Smooth muscle cell (in vitro differentiated cells): ENCODE measurements around the gene RAD52. TPM values are rescaled to one million over a fixed set of nuclear protein-coding genes. Genes with fewer than 3 reads are reported as not detected.

ENCODE experiments used
- DNase-seq: peaks from one replicate; lab custom pipeline; 2025; ENCODE audit not compliant: unreplicated experiment; lab: John Stamatoyannopoulos, UW
- H2AFZ ChIP-seq: fragments of 200-600 bp; sonication (generic); 2 replicates; pipeline ENCODE4 v1.6.0; 2016; ENCODE audit warnings: antibody characterized with exemption, low read depth, mild to moderate bottlenecking
- H3F3A ChIP-seq: fragments of 200-600 bp; sonication (generic); 2 replicates; pipeline ENCODE4 v1.6.0; 2017; ENCODE audit warnings: antibody characterized with exemption, low read depth
- H3K27ac ChIP-seq: fragments of 200-600 bp; sonication (generic); 2 replicates; pipeline ENCODE4 v1.5.1; 2016; ENCODE audit warnings: low read depth, mild to moderate bottlenecking
- H3K27me3 ChIP-seq: fragments of 200-600 bp; sonication (generic); 2 replicates; pipeline ENCODE4 v1.6.1; 2016; ENCODE audit warnings: low read depth, mild to moderate bottlenecking
- H3K36me3 ChIP-seq: fragments of 200-600 bp; sonication (generic); 2 replicates; pipeline ENCODE4 v1.5.1; 2016; ENCODE audit warnings: low read depth
- H3K4me1 ChIP-seq: fragments of 200-600 bp; sonication (generic); 2 replicates; pipeline ENCODE4 v1.5.1; 2016; ENCODE audit warnings: low read depth
- H3K4me2 ChIP-seq: fragments of 200-600 bp; sonication (generic); 2 replicates; pipeline ENCODE4 v1.6.0; 2016; ENCODE audit warnings: mild to moderate bottlenecking
- H3K4me3 ChIP-seq: fragments of 200-600 bp; sonication (generic); 2 replicates; pipeline ENCODE4 v1.5.1; 2016; ENCODE audit warnings: mild to moderate bottlenecking
- H3K79me2 ChIP-seq: fragments of 200-600 bp; sonication (generic); 2 replicates; pipeline ENCODE4 v1.6.0; 2016; ENCODE audit warnings: low read depth, mild to moderate bottlenecking
- H3K9ac ChIP-seq: fragments of 200-600 bp; sonication (generic); 2 replicates; pipeline ENCODE4 v1.6.0; 2016; ENCODE audit warnings: low read depth
- H3K9me3 ChIP-seq: fragments of 200-600 bp; sonication (generic); replicated peaks from 2 replicates; pipeline ENCODE4 v1.5.1; 2016; ENCODE audit warnings: low read depth
- H4K20me1 ChIP-seq: fragments of 200-600 bp; sonication (generic); 2 replicates; pipeline ENCODE4 v1.6.0; 2016; ENCODE audit warnings: low read depth
- WGBS: methylation state at CpG from one replicate; pipeline ENCODE4 v1.1.7; 2016; ENCODE audit warnings: low lambda C conversion rate; 5-methylcytosine and 5-hydroxymethylcytosine counted together
- polyA plus RNA-seq: library from polyadenylated mRNA; unstranded; fragments of >200 nt; fragmentation: Nextera tagmentation; extraction: Ambion mirVana; gene quantifications from 2 replicates; pipeline ENCODE4 v1.2.1, GENCODE V29; 2016
- total RNA-seq: library from RNA; depleted of rRNA; stranded (reverse); fragments of >200 nt; gene quantifications from 2 replicates; pipeline ENCODE4 v1.2.3, GENCODE V29; 2014
- TF ChIP-seq, protein P1 (sequence below): fragments of 200-600 bp; sonication (generic); IDR thresholded peaks from 2 replicates; pipeline ENCODE4 v1.5.1; 2017; ENCODE audit warnings: borderline replicate concordance, mild to moderate bottlenecking, antibody characterized with exemption; ENCODE audit not compliant: insufficient read depth, poor library complexity, severe bottlenecking

The RAD52 gene
- total RNA-seq = 5.8 and 15.1 TPM in 2 replicates
- 2.8 and 4.4 TPM in 2 replicates for polyA plus RNA-seq

DNA sequence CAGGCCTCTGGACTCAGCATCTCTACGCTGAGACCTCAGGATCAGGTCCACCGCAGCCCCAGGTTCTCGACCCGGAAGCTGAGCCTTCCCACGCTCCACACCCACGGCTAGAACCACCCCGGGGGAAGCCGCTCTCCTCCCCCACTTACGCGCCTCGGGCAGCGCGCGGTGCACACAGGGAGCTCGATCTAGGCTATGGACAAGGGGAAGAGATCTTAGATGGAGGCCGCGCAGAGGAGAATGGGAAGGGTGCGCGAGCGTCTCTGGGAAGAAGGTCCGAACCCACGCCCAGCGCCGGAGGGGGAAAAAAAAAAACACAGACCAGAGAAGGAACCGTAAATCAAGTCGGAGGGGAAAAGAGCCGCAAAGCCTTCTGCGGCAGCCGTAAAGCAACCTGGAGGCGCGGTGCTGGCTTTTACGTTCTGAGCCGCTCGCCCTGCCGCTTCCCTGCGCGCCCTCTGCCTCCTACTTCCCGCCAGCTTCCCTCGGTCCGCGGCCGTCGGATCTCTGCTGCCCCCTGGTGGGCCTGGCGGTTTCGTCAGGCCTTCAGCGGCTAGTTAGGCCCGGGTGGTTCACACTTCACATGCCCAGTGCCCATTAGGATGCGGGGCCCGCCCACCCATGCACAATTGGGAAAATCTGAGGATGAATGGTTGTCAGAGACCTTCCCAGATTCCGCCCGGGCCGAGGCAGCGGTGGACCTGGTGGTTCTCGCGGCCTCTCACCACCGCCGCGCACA is at the start of gene RAD52:
Gene RAD52 (minus strand): TSS at position 242 of the 739 bp plus-strand sequence. CDS start 16,636 bp downstream, outside the sequence.
- H3K4me2 ChIP-seq = peak within 1 kb of the TSS; percentile 89
- no peaks in the 10 kb centered on the region for H3K9me3 ChIP-seq
- 2% methylated on average over 55 of the region's 58 CpGs for WGBS
- TF ChIP-seq, protein P1, sequence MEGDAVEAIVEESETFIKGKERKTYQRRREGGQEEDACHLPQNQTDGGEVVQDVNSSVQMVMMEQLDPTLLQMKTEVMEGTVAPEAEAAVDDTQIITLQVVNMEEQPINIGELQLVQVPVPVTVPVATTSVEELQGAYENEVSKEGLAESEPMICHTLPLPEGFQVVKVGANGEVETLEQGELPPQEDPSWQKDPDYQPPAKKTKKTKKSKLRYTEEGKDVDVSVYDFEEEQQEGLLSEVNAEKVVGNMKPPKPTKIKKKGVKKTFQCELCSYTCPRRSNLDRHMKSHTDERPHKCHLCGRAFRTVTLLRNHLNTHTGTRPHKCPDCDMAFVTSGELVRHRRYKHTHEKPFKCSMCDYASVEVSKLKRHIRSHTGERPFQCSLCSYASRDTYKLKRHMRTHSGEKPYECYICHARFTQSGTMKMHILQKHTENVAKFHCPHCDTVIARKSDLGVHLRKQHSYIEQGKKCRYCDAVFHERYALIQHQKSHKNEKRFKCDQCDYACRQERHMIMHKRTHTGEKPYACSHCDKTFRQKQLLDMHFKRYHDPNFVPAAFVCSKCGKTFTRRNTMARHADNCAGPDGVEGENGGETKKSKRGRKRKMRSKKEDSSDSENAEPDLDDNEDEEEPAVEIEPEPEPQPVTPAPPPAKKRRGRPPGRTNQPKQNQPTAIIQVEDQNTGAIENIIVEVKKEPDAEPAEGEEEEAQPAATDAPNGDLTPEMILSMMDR = peak; percentile 96
- no peaks in the 10 kb centered on the region for H3F3A ChIP-seq
- peak within 1 kb of the TSS; percentile 72 for H3K4me3 ChIP-seq
- H3K4me1 ChIP-seq = peaks cover 6% of the 10 kb centered on the region
- H4K20me1 ChIP-seq = no peaks in the 10 kb centered on the region
- H3K9ac ChIP-seq = peak within 1 kb of the TSS; percentile 62
- H3K79me2 ChIP-seq = peaks cover 18% of the 10 kb centered on the region
- H3K27me3 ChIP-seq = no peaks in the 10 kb centered on the region
- H3K27ac ChIP-seq = peak within 1 kb of the TSS; percentile 88
- no peaks in the 10 kb centered on the region for H3K36me3 ChIP-seq
- peak; percentile 90 for DNase-seq
- peak within 1 kb of the TSS; percentile 79 for H2AFZ ChIP-seq

DNA sequence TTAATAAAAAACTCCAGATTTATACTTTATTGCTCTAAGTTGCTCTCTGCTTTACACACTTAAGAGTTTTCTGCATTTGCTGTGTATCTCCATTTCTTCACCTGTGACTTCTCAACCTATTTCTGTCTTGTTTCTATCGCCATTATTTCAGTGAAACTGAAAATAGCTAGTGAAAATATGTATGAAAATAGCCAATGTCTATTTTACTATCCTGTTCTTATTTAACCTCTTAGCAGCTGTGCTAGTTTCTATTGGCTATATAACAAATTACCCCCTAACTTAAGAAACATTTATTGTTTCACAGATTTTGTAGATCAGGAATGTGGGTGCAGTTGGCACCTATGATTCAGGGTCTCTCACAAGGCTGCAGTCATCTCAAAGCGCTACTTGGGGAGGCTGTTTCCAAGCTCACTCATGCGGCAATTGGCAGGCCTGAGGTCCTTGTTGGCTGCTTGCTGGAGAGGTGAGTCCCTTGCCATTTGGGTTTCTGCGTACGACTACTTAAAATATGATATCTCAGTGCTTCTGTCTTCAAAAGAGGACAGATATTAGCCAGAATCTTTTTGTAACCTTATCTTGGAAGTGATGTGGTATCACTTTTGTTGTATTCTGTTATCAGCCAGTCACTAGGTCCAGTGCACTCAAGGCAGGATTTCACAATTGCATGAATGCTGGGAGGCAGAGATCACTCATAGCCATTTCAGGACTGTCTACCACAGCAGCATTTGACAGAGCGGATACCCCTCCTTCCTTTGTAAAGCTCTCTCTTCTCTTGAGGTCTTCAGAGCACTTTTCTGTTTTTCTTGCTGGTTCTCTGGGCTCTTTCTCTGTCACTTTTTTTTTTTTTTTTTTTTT is 48.8 kb upstream of the RAD52 start:
- no peak overlapping the region for H3K27ac ChIP-seq
- H3K4me2 ChIP-seq = no peak overlapping the region
- no peaks in the 10 kb centered on the region for H3K9me3 ChIP-seq
- H3K9ac ChIP-seq = no peak overlapping the region
- 89% methylated on average over 6 of the region's 6 CpGs for WGBS
- H2AFZ ChIP-seq = no peak overlapping the region
- peaks cover 90% of the 10 kb centered on the region for H3K79me2 ChIP-seq
- peaks cover 3% of the 10 kb centered on the region for H3K4me1 ChIP-seq
- no peaks in the 10 kb centered on the region for H3K27me3 ChIP-seq
- H3F3A ChIP-seq = no peaks in the 10 kb centered on the region
- no peak overlapping the region for H3K4me3 ChIP-seq
- H4K20me1 ChIP-seq = peaks cover 96% of the 10 kb centered on the region
- peaks cover 4% of the 10 kb centered on the region for H3K36me3 ChIP-seq
- TF ChIP-seq, protein P1 = no peak
- no peak for DNase-seq

DNA sequence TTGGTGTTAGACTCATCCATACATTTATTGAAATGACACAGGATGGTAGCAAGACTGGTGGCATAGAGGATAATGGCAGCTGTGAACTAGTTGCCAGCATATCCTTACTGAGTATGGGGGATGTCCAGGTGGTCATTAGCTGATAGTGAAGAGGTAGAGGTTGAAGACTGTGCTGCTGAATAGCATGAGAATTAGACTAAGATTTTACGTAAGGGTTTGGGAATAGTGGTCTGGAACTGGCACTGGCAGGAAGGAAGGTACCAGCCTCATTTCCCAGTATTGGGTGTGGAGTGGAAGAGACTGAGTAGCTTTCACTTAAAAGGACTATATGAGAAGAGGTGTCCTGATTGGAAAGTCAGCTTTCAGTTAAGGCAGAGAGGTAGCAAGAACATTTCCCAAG is 48.0 kb upstream of the RAD52 start:
- Histone ChIP-seq H4K20me1 (peaks cover 90% of the 10 kb centered on the region), H3K9ac (no peak overlapping the region), H3K9me3 (no peaks in the 10 kb centered on the region), H3K4me1 (peaks cover 4% of the 10 kb centered on the region), H3F3A (no peaks in the 10 kb centered on the region), H3K36me3 (peaks cover 4% of the 10 kb centered on the region), H3K79me2 (peaks cover 90% of the 10 kb centered on the region), H3K4me3 (no peak overlapping the region), H3K27me3 (no peaks in the 10 kb centered on the region), H3K4me2 (no peak overlapping the region), H2AFZ (no peak overlapping the region), H3K27ac (no peak overlapping the region)
- TF ChIP-seq, protein P1 = no peak
- no peak for DNase-seq
- 100% methylated on average over 1 of the region's 1 CpG for WGBS
